Measurements from ENCODE around the gene TGFBR3. TPM values are rescaled to one million over a fixed set of nuclear protein-coding genes. Genes with fewer than 3 reads are reported as not detected.

Gene TGFBR3
- total RNA-seq, 1 experiment from 2014 or later: 2.4 TPM

DNA sequence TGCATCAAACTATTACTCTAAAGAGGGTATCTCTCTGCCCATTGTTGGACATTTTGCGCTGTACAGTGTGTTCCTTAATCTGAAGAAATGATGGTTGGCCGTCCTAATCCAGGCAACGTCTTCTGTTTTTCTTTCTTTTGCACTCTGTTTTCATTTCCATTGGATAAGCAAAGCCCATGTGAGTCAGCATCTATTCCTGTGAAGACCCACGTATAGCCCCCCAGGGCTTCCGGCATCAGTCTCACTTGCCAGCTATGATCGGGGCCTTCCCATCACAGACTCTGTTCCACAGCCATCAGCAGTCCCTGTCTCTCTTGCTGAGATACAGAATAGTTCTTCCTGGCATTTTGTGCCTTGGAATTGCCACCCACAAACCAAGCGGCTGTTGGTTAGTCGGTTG is 34.0 kb upstream of the TGFBR3 start:
- DNase-seq: no peak
- H3K79me1 ChIP-seq (ENCODE audit: insufficient read depth, low read depth, low read length, poor library complexity, severe bottlenecking): no peaks in the 10 kb centered on the region
- H2AK5ac ChIP-seq (ENCODE audit: insufficient read length, low read length): no peak overlapping the region
- H3K23me2 ChIP-seq (ENCODE audit: insufficient read length, low read depth, low read length, poor library complexity, severe bottlenecking): no peaks in the 10 kb centered on the region
- H2BK12ac ChIP-seq (ENCODE audit: insufficient read length, low read depth, low read length): no peak overlapping the region
- H3K36me3 Mint-ChIP-seq (ENCODE audit: insufficient read depth in 1 of 3, low read depth in 3 of 3): no peaks in the 10 kb centered on the region
- no peak overlapping the region for H2BK20ac ChIP-seq (ENCODE audit: low read depth, low read length, poor library complexity, severe bottlenecking)
- H3K27ac Mint-ChIP-seq: no peak overlapping the region
- no peaks in the 10 kb centered on the region for H3K4me1 ChIP-seq (ENCODE audit: insufficient read depth, low read length)
- H3K4me1 Mint-ChIP-seq: peaks cover 8 to 13% of the 10 kb centered on the region in 2 experiments
- no peak overlapping the region for H3K4ac ChIP-seq (ENCODE audit: low read depth, low read length)
- H4K8ac ChIP-seq (replicated peaks; ENCODE audit: insufficient read length, low read depth, low read length): no peak overlapping the region
- no peak overlapping the region for H3K27ac ChIP-seq (ENCODE audit: insufficient read length, low read depth, low read length)
- no peaks in the 10 kb centered on the region for H3K79me2 ChIP-seq (ENCODE audit: insufficient read depth, low read length)
- no peak overlapping the region for H4K5ac ChIP-seq (ENCODE audit: insufficient read length, low read depth, low read length)
- H3K14ac ChIP-seq (ENCODE audit: insufficient read depth, low read length): no peak overlapping the region; the same call in 1 of the 2 replicates
- H3K9ac ChIP-seq (ENCODE audit: extremely low read depth, insufficient read length, low read length): no peak overlapping the region
- no peaks in the 10 kb centered on the region for H3K27me3 ChIP-seq (ENCODE audit: insufficient read depth, low read length)
- no peak overlapping the region; a peak in 1 of 5 replicates for H3K4me3 Mint-ChIP-seq
- H3K23ac ChIP-seq (ENCODE audit: insufficient read length, low read depth, low read length): no peak overlapping the region
- H3K56ac ChIP-seq (ENCODE audit: insufficient read length, low read depth, low read length): no peak overlapping the region
- H3K27me3 Mint-ChIP-seq (ENCODE audit: low read depth): no peaks in the 10 kb centered on the region; the same call in 1 of the 2 replicates
- no peak overlapping the region for H2BK120ac ChIP-seq (ENCODE audit: low read depth, low read length, poor library complexity, severe bottlenecking)
- H2BK5ac ChIP-seq (ENCODE audit: insufficient read length, low read length): no peak overlapping the region
- H3K4me2 ChIP-seq (ENCODE audit: insufficient read depth, insufficient read length, low read length): no peak overlapping the region
- WGBS (ENCODE audit: extremely low coverage, insufficient read length, low lambda C conversion rate): no CpG with 5 or more reads among the region's 8 CpGs
- H3K9me3 ChIP-seq (ENCODE audit: control insufficient read depth, low read depth, low read length): no peaks in the 10 kb centered on the region
- no peak overlapping the region for H2BK15ac ChIP-seq (ENCODE audit: low read depth, low read length)
- H4K91ac ChIP-seq (ENCODE audit: insufficient read length, low read depth, low read length): no peak overlapping the region
- H3T11ph ChIP-seq (ENCODE audit: low read length): no peak overlapping the region
- TF ChIP-seq, protein P1, sequence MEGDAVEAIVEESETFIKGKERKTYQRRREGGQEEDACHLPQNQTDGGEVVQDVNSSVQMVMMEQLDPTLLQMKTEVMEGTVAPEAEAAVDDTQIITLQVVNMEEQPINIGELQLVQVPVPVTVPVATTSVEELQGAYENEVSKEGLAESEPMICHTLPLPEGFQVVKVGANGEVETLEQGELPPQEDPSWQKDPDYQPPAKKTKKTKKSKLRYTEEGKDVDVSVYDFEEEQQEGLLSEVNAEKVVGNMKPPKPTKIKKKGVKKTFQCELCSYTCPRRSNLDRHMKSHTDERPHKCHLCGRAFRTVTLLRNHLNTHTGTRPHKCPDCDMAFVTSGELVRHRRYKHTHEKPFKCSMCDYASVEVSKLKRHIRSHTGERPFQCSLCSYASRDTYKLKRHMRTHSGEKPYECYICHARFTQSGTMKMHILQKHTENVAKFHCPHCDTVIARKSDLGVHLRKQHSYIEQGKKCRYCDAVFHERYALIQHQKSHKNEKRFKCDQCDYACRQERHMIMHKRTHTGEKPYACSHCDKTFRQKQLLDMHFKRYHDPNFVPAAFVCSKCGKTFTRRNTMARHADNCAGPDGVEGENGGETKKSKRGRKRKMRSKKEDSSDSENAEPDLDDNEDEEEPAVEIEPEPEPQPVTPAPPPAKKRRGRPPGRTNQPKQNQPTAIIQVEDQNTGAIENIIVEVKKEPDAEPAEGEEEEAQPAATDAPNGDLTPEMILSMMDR (conservative IDR thresholded peaks at IDR 0.05): no peak
- H2AFZ ChIP-seq (ENCODE audit: low read length): no peak overlapping the region
- H3K9me3 Mint-ChIP-seq: no peaks in the 10 kb centered on the region; a peak in 1 of 5 replicates
- H3K18ac ChIP-seq (ENCODE audit: insufficient read length, low read depth, low read length): no peak overlapping the region
- H4K20me1 ChIP-seq (ENCODE audit: control insufficient read depth, insufficient read depth, insufficient read length): no peaks in the 10 kb centered on the region
